Left lobe of liver (tissue), 2 donors: ENCODE measurements around the gene SRF. TPM values are rescaled to one million over a fixed set of nuclear protein-coding genes. Genes with fewer than 3 reads are reported as not detected.

ENCODE experiments used
- ATAC-seq: fragments of 200-7000 bp; cut with Tn5 transposase; one replicate; pipeline ENCODE4 v1.9.1; 2020; ENCODE audit warnings: mild to moderate bottlenecking, moderate library complexity
- DNase-seq: peaks from one replicate; pipeline ENCODE4 v3.0.0-alpha.2; 2020; ENCODE audit warnings: low spot score
- total RNA-seq: library from RNA; stranded (reverse); gene quantifications from one replicate; pipeline ENCODE4 v1.2.1, GENCODE V29; 2021
- donor health status: DM: no; HTN: no; CAD: no; lungs with moderate emphysema.
- donor health status: DM: no; HTN: yes; CAD: no.

Gene SRF
- total RNA-seq, 1 donor from 2014 or later: 6.7 TPM

DNA sequence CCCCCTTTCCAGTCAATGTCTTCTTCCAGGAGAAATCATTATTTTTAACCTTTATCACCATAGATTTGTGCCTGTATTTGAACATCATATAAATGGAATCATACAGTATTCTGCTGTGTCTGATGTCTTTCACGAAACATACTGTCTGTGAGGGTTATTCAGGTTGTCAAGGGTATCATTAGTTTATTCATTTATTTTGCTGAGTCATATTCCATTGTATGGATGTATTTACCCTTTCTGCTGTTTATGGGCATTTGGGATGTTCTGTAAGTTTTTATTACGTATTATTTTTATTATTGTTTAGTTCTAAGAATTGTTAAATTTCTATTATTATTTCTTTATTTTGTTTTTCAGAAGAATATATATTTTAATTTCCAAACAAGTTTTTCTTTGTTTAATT is 36.2 kb downstream of the SRF start:
- DNase-seq (no peak), ATAC-seq (no peak)

DNA sequence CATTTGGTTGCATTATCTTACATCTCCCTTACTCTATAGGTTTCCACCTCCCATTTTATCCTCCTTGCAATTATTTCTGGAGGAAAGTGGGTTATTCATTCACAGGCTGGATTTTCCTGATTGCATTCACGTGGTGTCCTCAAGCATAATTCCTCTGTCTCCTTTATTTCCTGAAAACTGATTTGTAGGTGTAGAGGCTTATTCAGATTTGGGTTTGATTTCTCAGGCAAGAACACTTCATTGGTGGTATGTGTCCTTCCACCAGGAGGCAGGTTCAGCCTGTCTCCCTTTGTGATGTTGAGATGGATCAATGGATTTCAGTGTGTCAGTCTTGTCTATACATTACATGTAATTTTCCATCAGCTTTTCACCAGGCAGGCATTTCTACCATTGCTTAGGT is 40.9 kb downstream of the SRF start:
- ATAC-seq: no peak

DNA sequence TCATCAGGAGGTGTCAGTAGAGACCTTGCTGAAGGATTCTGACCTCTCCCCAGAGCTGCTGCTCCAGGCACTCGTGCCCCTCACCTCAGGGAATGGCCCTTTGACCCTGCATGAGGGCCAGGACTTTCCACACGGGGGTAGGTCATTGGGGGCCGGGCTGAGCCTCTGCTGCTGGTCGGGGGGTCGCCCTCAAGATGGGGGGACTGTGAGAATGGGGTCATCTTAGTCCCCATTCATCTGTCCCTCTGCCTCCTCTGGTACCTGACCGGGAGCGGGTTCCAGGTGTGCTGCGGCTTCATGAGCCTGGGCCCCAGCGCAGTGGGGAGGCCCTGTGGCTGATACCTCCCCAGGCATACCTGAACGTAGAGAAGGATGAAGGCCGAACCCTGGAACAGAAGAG is 42.4 kb downstream of the SRF start:
- ATAC-seq (no peak), DNase-seq (no peak)

More for the DNA sequence above, 40.9 kb downstream of the SRF start:
- no peak for DNase-seq

- DNase-seq: no peak
- no peak for ATAC-seq
Observed at GRCh38 chr6:43215066-43215465, 44.0 kb downstream of the SRF start.

DNA sequence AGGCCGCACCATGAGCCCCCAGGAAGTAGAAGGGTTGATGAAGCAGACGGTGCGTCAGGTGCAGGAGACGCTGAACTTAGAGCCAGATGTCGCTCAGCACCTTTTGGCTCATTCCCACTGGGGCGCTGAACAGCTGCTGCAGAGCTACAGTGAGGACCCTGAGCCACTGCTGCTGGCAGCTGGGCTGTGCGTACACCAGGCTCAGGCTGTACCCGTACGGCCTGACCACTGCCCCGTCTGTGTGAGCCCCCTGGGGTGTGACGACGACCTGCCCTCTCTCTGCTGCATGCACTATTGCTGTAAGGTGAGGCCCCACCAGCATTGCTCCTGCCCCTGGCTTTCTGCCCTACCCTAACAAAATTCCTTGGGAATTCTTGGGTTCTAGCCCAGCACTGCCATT is 45.1 kb downstream of the SRF start:
- no peak for DNase-seq
- ATAC-seq: no peak

- no peak for DNase-seq
- ATAC-seq: no peak
Observed at GRCh38 chr6:43217351-43217750, 46.3 kb downstream of the SRF start.

DNA sequence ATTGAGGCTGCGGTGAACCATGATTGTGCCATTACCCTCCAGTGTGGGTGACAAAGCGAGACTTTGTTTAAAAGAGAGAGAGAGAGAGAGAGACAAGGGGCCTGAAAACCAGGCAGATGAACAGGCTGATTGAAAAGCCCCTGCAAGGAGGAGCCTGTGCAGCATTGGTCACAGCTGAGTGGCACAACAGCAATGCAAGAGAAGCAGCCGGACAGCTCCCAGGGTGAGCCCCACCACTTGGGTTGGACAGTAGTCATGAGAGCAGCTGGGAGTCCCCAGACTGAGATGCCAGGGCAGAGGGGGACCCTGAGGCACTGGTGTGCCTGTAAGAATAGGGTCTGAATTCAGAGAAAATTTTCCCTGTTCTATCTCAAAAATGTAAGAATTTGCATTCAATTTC is 48.0 kb downstream of the SRF start:
- no peak for DNase-seq
- no peak for ATAC-seq

- ATAC-seq: no peak
- DNase-seq: no peak
Observed at GRCh38 chr6:43219814-43220213, 48.7 kb downstream of the SRF start.

DNA sequence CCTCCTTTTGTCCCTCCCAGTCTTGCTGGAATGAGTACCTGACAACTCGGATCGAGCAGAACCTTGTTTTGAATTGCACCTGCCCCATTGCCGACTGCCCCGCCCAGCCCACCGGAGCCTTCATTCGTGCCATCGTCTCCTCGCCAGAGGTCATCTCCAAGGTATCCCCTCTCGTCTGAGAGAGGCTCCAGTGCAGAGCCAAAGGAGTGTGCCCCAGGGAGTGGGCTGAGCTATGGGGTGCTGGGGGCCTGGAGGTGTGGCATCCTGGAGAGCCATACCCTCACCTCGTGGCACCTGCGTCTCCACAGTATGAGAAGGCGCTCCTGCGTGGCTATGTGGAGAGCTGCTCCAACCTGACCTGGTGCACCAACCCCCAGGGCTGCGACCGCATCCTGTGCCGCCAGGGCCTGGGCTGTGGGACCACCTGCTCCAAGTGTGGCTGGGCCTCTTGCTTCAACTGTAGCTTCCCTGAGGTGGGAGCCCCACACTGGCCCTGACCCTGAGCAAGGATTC is 49.4 kb downstream of the SRF start:
- no peak for ATAC-seq

GRCh38 chr6:43221046-43221972 is 50.2 kb downstream of the SRF start:
- ATAC-seq: peak; percentile 25
- no peak for DNase-seq

More for the DNA sequence above, 49.4 kb downstream of the SRF start:
- no peak for DNase-seq

GRCh38 chr6:43222418-43223059 is 51.5 kb downstream of the SRF start:
- DNase-seq (no peak), ATAC-seq (no peak)

- no peak for DNase-seq
- no peak for ATAC-seq
Observed at GRCh38 chr6:43223175-43223574, 52.1 kb downstream of the SRF start.

- DNase-seq: no peak
- no peak for ATAC-seq
Observed at GRCh38 chr6:43226192-43226851, 55.3 kb downstream of the SRF start.

- ATAC-seq (peak; percentile 97), DNase-seq (peak; percentile 81)
Observed at GRCh38 chr6:43228951-43229802, 58.1 kb downstream of the SRF start, which contains the start of gene DNPH1. Gene DNPH1, minus strand, starts transcription at chr6:43229481. Its CDS starts 25 bp downstream, at chr6:43229456.

GRCh38 chr6:43229803-43230620 is 58.9 kb downstream of the SRF start:
- DNase-seq (no peak), ATAC-seq (peak; percentile 2)

- DNase-seq (no peak), ATAC-seq (no peak)
Observed at GRCh38 chr6:43231053-43231452, 60.0 kb downstream of the SRF start.
